ENCODE data around the gene FHIT.
"Not testable (repeated sequence)": the region's sequence is repeated elsewhere in the genome, so short reads cannot be mapped to it uniquely, and the experiment has no call there.

Gene FHIT

GRCh38 chr3:61202086-61202485 is 49.2 kb downstream of the FHIT start:
- no peaks in the 10 kb centered on the region for H3K36me3 ChIP-seq (ENCODE audit: control insufficient read depth in 1 of 2, insufficient read depth in 2 of 2, low read length in 2 of 2)
- no peak overlapping the region for H3K9ac ChIP-seq (ENCODE audit: low read depth in 1 of 2, low read length in 2 of 2)
- no peaks in the 10 kb centered on the region for H3K9me3 ChIP-seq (ENCODE audit: control insufficient read depth in 1 of 2, low read length in 2 of 2)
- H3K4me3 ChIP-seq (ENCODE audit: low read depth in 1 of 2, low read length in 2 of 2): no peak overlapping the region
- peaks cover 0 to 7% of the 10 kb centered on the region in 2 donors for H3K4me1 ChIP-seq (ENCODE audit: control insufficient read depth in 1 of 2, insufficient read depth in 2 of 2, low read length in 2 of 2)
- H3K27me3 ChIP-seq (ENCODE audit: control insufficient read depth in 1 of 2, insufficient read depth in 2 of 2, low read length in 2 of 2): no peaks in the 10 kb centered on the region
- H3K27ac ChIP-seq (ENCODE audit: low read depth, low read length): no peak overlapping the region

DNA sequence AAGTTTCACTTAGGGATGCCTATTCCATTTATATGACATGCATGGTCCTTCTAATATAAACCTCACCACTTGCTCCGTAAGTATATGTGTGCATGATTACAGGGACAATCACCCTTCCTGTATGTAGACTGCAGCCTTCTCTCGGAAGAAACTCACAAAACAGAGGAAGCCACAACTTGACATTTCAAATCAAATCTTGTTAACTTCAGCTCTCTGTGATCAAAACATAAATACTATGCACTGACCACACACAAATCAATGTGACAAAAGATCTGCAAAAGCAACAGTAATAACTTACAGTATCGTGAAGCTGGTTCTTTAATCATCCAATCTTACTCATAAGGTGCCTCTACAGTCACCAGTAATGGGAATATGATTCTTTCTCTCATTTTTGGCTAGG is 50.2 kb downstream of the FHIT start:
- H3K27ac ChIP-seq (ENCODE audit: low read depth, low read length): no peak overlapping the region
- no peaks in the 10 kb centered on the region for H3K27me3 ChIP-seq (ENCODE audit: control insufficient read depth in 1 of 2, insufficient read depth in 2 of 2, low read length in 2 of 2)
- H3K9ac ChIP-seq (ENCODE audit: low read depth in 1 of 2, low read length in 2 of 2): no peak overlapping the region
- no peaks in the 10 kb centered on the region for H3K36me3 ChIP-seq (ENCODE audit: control insufficient read depth in 1 of 2, insufficient read depth in 2 of 2, low read length in 2 of 2)
- H3K4me1 ChIP-seq (ENCODE audit: control insufficient read depth in 1 of 2, insufficient read depth in 2 of 2, low read length in 2 of 2): peaks cover 0 to 7% of the 10 kb centered on the region in 2 donors
- no peaks in the 10 kb centered on the region for H3K9me3 ChIP-seq (ENCODE audit: control insufficient read depth in 1 of 2, low read length in 2 of 2)
- H3K4me3 ChIP-seq (ENCODE audit: low read depth in 1 of 2, low read length in 2 of 2): no peak overlapping the region

DNA sequence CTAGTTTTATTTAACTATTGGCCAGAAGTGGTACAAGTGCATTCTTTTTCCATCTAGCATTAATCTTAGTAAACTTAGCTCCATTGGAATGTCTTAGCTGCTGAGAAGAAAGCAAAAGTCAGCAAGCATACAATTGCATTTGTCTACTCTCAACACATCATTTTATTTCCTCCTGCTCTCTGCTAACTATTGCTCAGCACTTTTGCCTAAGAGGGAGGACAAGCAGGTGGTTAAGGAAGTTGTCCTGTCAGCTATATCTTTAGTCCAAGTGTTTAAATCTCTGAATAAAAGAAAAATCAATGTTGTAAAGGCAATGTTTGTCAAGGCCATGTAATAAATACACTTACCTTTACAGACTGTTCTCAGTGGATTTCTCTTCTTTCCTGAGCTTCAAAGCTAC is 51.0 kb downstream of the FHIT start:
- Histone ChIP-seq H3K4me3 (ENCODE audit: low read depth in 1 of 2, low read length in 2 of 2) (no peak overlapping the region), H3K9me3 (ENCODE audit: control insufficient read depth in 1 of 2, low read length in 2 of 2) (no peaks in the 10 kb centered on the region), H3K9ac (ENCODE audit: low read depth in 1 of 2, low read length in 2 of 2) (no peak overlapping the region), H3K4me1 (ENCODE audit: control insufficient read depth in 1 of 2, insufficient read depth in 2 of 2, low read length in 2 of 2) (peaks cover 3 to 11% of the 10 kb centered on the region in 2 donors), H3K36me3 (ENCODE audit: control insufficient read depth in 1 of 2, insufficient read depth in 2 of 2, low read length in 2 of 2) (no peaks in the 10 kb centered on the region), H3K27ac (ENCODE audit: low read depth, low read length) (no peak overlapping the region), H3K27me3 (ENCODE audit: control insufficient read depth in 1 of 2, insufficient read depth in 2 of 2, low read length in 2 of 2) (no peaks in the 10 kb centered on the region)

- Histone ChIP-seq H3K9ac (ENCODE audit: low read depth in 1 of 2, low read length in 2 of 2) (no peak overlapping the region), H3K4me1 (ENCODE audit: control insufficient read depth in 1 of 2, insufficient read depth in 2 of 2, low read length in 2 of 2) (peaks cover 5 to 14% of the 10 kb centered on the region in 2 donors), H3K4me3 (ENCODE audit: low read depth in 1 of 2, low read length in 2 of 2) (no peak overlapping the region), H3K27ac (ENCODE audit: low read depth, low read length) (no peak overlapping the region), H3K9me3 (ENCODE audit: control insufficient read depth in 1 of 2, low read length in 2 of 2) (no peaks in the 10 kb centered on the region), H3K36me3 (ENCODE audit: control insufficient read depth in 1 of 2, insufficient read depth in 2 of 2, low read length in 2 of 2) (no peaks in the 10 kb centered on the region), H3K27me3 (ENCODE audit: control insufficient read depth in 1 of 2, insufficient read depth in 2 of 2, low read length in 2 of 2) (no peaks in the 10 kb centered on the region)
These were observed 51.4 kb downstream of the FHIT start for GRCh38 chr3:61199843-61200242.

DNA sequence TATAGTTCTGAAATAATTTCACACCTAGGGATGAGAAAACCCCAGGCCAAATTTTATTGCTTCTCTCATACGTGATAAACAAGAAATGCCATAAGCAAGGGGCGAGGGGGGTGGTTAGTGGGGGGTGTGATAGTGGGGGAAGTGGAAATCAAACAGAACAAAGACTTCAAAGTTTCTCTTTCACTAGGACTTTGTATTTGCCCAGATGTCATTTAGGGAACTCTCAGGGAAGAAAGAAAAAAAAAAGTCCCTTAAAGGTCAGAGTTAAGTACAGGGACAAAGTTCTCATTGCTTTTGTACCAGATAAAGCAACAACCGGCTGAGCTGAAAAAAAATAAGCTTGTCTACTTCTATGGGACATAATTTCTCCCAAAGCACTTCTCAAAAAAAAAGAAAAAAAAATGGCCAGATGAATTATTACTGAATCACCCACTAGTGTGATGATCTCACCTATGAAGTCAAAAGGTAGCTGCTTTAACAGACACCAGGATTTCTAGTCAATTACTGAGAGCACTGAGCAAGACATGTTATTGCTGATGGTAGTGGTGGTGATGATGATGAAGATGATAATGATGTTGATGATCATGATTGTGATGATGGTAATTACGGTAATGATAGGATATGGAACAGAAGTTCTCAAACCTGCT is 56.2 kb downstream of the FHIT start:
- H3K4me3 ChIP-seq (ENCODE audit: low read depth in 1 of 2, low read length in 2 of 2): no peak overlapping the region
- H3K9ac ChIP-seq (ENCODE audit: low read depth in 1 of 2, low read length in 2 of 2): no peak overlapping the region
- H3K9me3 ChIP-seq (ENCODE audit: control insufficient read depth in 1 of 2, low read length in 2 of 2): no peaks in the 10 kb centered on the region
- no peaks in the 10 kb centered on the region for H3K36me3 ChIP-seq (ENCODE audit: control insufficient read depth in 1 of 2, insufficient read depth in 2 of 2, low read length in 2 of 2)
- no peak overlapping the region for H3K27ac ChIP-seq (ENCODE audit: low read depth, low read length)
- H3K27me3 ChIP-seq (ENCODE audit: control insufficient read depth in 1 of 2, insufficient read depth in 2 of 2, low read length in 2 of 2): no peaks in the 10 kb centered on the region
- H3K4me1 ChIP-seq (ENCODE audit: control insufficient read depth in 1 of 2, insufficient read depth in 2 of 2, low read length in 2 of 2): peaks cover 5 to 16% of the 10 kb centered on the region in 2 donors

DNA sequence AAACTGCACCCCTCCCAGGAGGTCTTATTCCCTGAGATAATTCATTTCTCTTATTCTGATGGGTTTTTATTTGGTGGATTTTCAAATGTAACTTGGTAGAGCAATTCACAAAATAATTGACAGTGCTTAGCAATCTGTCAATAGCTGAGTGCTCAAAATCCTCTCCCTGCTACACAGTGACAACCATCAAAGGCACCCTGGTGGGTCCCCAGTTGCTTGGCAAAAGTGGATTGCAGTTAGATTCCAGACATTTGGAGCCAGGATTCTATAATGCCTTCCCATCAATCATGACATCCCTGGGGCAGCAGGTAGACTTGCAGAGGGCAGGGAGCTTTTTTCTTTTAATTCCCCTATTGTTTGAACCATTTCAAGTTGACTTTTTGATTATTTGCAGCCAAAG is 59.0 kb downstream of the FHIT start:
- no peak overlapping the region for H3K4me3 ChIP-seq (ENCODE audit: low read depth in 1 of 2, low read length in 2 of 2)
- no peaks in the 10 kb centered on the region for H3K9me3 ChIP-seq (ENCODE audit: control insufficient read depth in 1 of 2, low read length in 2 of 2)
- H3K27ac ChIP-seq (ENCODE audit: low read depth, low read length): no peak overlapping the region
- H3K36me3 ChIP-seq (ENCODE audit: control insufficient read depth in 1 of 2, insufficient read depth in 2 of 2, low read length in 2 of 2): no peaks in the 10 kb centered on the region
- H3K9ac ChIP-seq (ENCODE audit: low read depth in 1 of 2, low read length in 2 of 2): no peak overlapping the region
- H3K4me1 ChIP-seq (ENCODE audit: control insufficient read depth in 1 of 2, insufficient read depth in 2 of 2, low read length in 2 of 2): peaks cover 5 to 14% of the 10 kb centered on the region in 2 donors
- H3K27me3 ChIP-seq (ENCODE audit: control insufficient read depth in 1 of 2, insufficient read depth in 2 of 2, low read length in 2 of 2): no peaks in the 10 kb centered on the region

DNA sequence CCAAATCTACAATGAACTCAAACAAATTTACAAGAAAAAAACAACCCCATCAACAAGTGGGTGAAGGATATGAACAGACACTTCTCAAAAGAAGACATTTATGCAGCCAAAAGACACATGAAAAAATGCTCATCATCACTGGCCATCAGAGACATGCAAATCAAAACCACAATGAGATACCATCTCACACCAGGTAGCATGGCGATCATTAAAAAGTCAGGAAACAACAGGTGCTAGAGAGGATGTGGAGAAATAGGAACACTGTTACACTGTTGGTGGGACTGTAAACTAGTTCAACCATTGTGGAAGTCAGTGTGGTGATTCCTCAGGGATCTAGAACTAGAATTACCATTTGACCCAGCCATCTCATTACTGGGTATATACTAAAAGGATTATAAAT is 61.0 kb downstream of the FHIT start:
- not testable (repeated sequence) for H3K9ac ChIP-seq (ENCODE audit: low read depth in 1 of 2, low read length in 2 of 2); H3K27me3 ChIP-seq (ENCODE audit: control insufficient read depth in 1 of 2, insufficient read depth in 2 of 2, low read length in 2 of 2); H3K9me3 ChIP-seq (ENCODE audit: control insufficient read depth in 1 of 2, low read length in 2 of 2); H3K4me3 ChIP-seq (ENCODE audit: low read depth in 1 of 2, low read length in 2 of 2); H3K27ac ChIP-seq (ENCODE audit: low read depth, low read length); H3K36me3 ChIP-seq (ENCODE audit: control insufficient read depth in 1 of 2, insufficient read depth in 2 of 2, low read length in 2 of 2)
- H3K4me1 ChIP-seq (ENCODE audit: control insufficient read depth in 1 of 2, insufficient read depth in 2 of 2, low read length in 2 of 2): peaks cover 2 to 12% of the 10 kb centered on the region in 2 donors

DNA sequence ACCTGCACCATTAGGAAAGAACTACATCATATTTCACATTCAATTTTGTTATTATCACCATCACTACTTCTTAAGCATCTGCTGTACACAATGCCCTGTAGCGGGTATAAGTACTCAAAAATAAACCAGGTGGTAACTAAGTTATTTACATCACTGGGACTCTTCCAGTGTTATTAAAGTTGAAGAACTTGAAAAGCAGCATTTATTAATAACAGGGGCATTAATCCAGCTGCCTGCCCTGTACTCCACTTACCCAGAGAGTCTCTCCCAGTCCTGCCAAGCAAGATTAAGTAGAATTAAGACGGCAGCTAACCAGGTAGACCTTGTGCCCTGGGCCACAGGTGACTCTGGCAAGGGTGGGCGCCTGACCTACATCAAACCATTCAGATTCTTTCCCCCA is 65.2 kb downstream of the FHIT start:
- Histone ChIP-seq H3K36me3 (ENCODE audit: control insufficient read depth in 1 of 2, insufficient read depth in 2 of 2, low read length in 2 of 2) (no peaks in the 10 kb centered on the region), H3K4me1 (ENCODE audit: control insufficient read depth in 1 of 2, insufficient read depth in 2 of 2, low read length in 2 of 2) (peaks cover 0 to 7% of the 10 kb centered on the region in 2 donors), H3K27me3 (ENCODE audit: control insufficient read depth in 1 of 2, insufficient read depth in 2 of 2, low read length in 2 of 2) (no peaks in the 10 kb centered on the region), H3K9ac (ENCODE audit: low read depth in 1 of 2, low read length in 2 of 2) (no peak overlapping the region), H3K9me3 (ENCODE audit: control insufficient read depth in 1 of 2, low read length in 2 of 2) (no peaks in the 10 kb centered on the region), H3K4me3 (ENCODE audit: low read depth in 1 of 2, low read length in 2 of 2) (no peak overlapping the region), H3K27ac (ENCODE audit: low read depth, low read length) (no peak overlapping the region)

- no peaks in the 10 kb centered on the region for H3K27me3 ChIP-seq (ENCODE audit: control insufficient read depth in 1 of 2, insufficient read depth in 2 of 2, low read length in 2 of 2)
- H3K9me3 ChIP-seq (ENCODE audit: control insufficient read depth in 1 of 2, low read length in 2 of 2): no peaks in the 10 kb centered on the region
- peaks cover 0 to 14% of the 10 kb centered on the region in 2 donors for H3K4me1 ChIP-seq (ENCODE audit: control insufficient read depth in 1 of 2, insufficient read depth in 2 of 2, low read length in 2 of 2)
These were observed 66.3 kb downstream of the FHIT start for GRCh38 chr3:61184956-61185355.

GRCh38 chr3:61182662-61183061 is 68.6 kb downstream of the FHIT start:
- Histone ChIP-seq H3K4me1 (ENCODE audit: control insufficient read depth in 1 of 2, insufficient read depth in 2 of 2, low read length in 2 of 2) (peaks cover 0 to 17% of the 10 kb centered on the region in 2 donors), H3K9ac (ENCODE audit: low read depth in 1 of 2, low read length in 2 of 2) (no peak overlapping the region), H3K27ac (ENCODE audit: low read depth, low read length) (no peak overlapping the region), H3K9me3 (ENCODE audit: control insufficient read depth in 1 of 2, low read length in 2 of 2) (no peaks in the 10 kb centered on the region), H3K4me3 (ENCODE audit: low read depth in 1 of 2, low read length in 2 of 2) (no peak overlapping the region), H3K36me3 (ENCODE audit: control insufficient read depth in 1 of 2, insufficient read depth in 2 of 2, low read length in 2 of 2) (no peaks in the 10 kb centered on the region), H3K27me3 (ENCODE audit: control insufficient read depth in 1 of 2, insufficient read depth in 2 of 2, low read length in 2 of 2) (no peaks in the 10 kb centered on the region)

More at GRCh38 chr3:61184956-61185355, 66.3 kb downstream of the FHIT start:
- Histone ChIP-seq H3K9ac (ENCODE audit: low read depth in 1 of 2, low read length in 2 of 2) (no peak overlapping the region), H3K36me3 (ENCODE audit: control insufficient read depth in 1 of 2, insufficient read depth in 2 of 2, low read length in 2 of 2) (no peaks in the 10 kb centered on the region), H3K4me3 (ENCODE audit: low read depth in 1 of 2, low read length in 2 of 2) (no peak overlapping the region), H3K27ac (ENCODE audit: low read depth, low read length) (no peak overlapping the region)

All from duodenal mucosa (tissue), 2 donors.